ENCODE results near the gene ZFYVE19. TPM values are rescaled to one million over a fixed set of nuclear protein-coding genes. Genes with fewer than 3 reads are reported as not detected.

ZFYVE19 gene
- total RNA-seq, 1 donor from 2014 or later = 61.0 TPM

DNA sequence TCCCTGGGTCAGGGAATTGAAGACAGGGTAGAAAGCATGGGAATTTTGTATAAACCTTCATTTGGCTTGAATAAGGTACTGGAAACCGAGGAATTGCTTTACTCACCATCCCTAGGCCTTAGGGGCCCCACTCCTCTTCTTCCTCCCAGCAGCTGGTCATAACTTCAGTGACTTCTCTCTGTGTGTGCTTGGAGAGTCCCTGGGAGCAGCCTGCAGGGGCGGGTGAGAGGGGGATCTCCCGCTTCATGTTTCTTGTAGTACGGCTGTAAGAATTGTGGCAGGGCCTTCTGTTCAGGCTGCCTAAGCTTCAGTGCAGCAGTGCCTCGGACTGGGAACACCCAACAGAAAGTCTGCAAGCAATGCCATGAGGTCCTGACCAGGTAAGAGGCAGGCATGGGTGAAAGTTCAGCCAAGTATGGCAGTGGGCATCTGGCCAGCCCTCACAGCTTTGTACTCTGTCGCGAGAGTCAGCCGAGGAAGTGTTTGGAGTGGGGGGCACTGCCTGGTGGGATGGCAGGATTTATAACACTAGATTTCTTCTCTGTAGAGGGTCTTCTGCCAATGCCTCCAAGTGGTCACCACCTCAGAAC is 2.1 kb downstream of the ZFYVE19 start:
- intact Hi-C loops (cut with DNase I) = loop anchor here (5.0 kb wide), 1 partner anchor 117 kb away; no protein-coding TSS in a partner anchor
- Histone ChIP-seq H3K4me1 (peaks cover 0 to 18% of the 10 kb centered on the region in 2 donors), H3K27ac (no peak overlapping the region), H3K36me3 (peaks cover 0 to 19% of the 10 kb centered on the region in 2 donors), H3K27me3 (no peaks in the 10 kb centered on the region), H3K4me3 (no peak overlapping the region), H3K9me3 (no peaks in the 10 kb centered on the region)
- TF ChIP-seq, protein P1, sequence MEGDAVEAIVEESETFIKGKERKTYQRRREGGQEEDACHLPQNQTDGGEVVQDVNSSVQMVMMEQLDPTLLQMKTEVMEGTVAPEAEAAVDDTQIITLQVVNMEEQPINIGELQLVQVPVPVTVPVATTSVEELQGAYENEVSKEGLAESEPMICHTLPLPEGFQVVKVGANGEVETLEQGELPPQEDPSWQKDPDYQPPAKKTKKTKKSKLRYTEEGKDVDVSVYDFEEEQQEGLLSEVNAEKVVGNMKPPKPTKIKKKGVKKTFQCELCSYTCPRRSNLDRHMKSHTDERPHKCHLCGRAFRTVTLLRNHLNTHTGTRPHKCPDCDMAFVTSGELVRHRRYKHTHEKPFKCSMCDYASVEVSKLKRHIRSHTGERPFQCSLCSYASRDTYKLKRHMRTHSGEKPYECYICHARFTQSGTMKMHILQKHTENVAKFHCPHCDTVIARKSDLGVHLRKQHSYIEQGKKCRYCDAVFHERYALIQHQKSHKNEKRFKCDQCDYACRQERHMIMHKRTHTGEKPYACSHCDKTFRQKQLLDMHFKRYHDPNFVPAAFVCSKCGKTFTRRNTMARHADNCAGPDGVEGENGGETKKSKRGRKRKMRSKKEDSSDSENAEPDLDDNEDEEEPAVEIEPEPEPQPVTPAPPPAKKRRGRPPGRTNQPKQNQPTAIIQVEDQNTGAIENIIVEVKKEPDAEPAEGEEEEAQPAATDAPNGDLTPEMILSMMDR (IDR thresholded peaks at IDR 0.05) = no peak
- DNase-seq (ENCODE audit: low spot score in 2 of 2) = no peak

GRCh38 chr15:40812721-40813425 is 6.0 kb downstream of the ZFYVE19 start:
- peaks cover 0 to 9% of the 10 kb centered on the region in 2 donors for H3K4me1 ChIP-seq
- TF ChIP-seq, protein P1 (IDR thresholded peaks at IDR 0.05) = no peak
- no peak for DNase-seq (ENCODE audit: low spot score in 2 of 2)
- H3K36me3 ChIP-seq = peaks cover 0 to 19% of the 10 kb centered on the region in 2 donors
- H3K4me3 ChIP-seq = no peak overlapping the region
- no peaks in the 10 kb centered on the region for H3K9me3 ChIP-seq
- intact Hi-C loops (cut with DNase I) = no loop called here
- H3K27ac ChIP-seq = no peak overlapping the region
- no peaks in the 10 kb centered on the region for H3K27me3 ChIP-seq

GRCh38 chr15:40815042-40815698 is 8.3 kb downstream of the ZFYVE19 start:
- Histone ChIP-seq H3K36me3 (peaks cover 0 to 15% of the 10 kb centered on the region in 2 donors), H3K9me3 (no peaks in the 10 kb centered on the region), H3K27ac (no peak overlapping the region), H3K4me3 (no peak overlapping the region), H3K27me3 (no peaks in the 10 kb centered on the region), H3K4me1 (no peaks in the 10 kb centered on the region)
- TF ChIP-seq, protein P1 (IDR thresholded peaks at IDR 0.05) = no peak
- intact Hi-C loops (cut with DNase I) = no loop called here
- no peak for DNase-seq (ENCODE audit: low spot score in 2 of 2)

- intact Hi-C loops (cut with DNase I) = no loop called here
- no peak for DNase-seq (ENCODE audit: low spot score in 2 of 2)
- H3K4me1 ChIP-seq = no peaks in the 10 kb centered on the region
- H3K27me3 ChIP-seq = no peaks in the 10 kb centered on the region
- TF ChIP-seq, protein P1 (IDR thresholded peaks at IDR 0.05) = no peak
- no peak overlapping the region for H3K4me3 ChIP-seq
- H3K9me3 ChIP-seq = no peaks in the 10 kb centered on the region
- no peak overlapping the region for H3K27ac ChIP-seq
- H3K36me3 ChIP-seq = no peaks in the 10 kb centered on the region
These were observed 12.2 kb downstream of the ZFYVE19 start for GRCh38 chr15:40819048-40819447.

DNA sequence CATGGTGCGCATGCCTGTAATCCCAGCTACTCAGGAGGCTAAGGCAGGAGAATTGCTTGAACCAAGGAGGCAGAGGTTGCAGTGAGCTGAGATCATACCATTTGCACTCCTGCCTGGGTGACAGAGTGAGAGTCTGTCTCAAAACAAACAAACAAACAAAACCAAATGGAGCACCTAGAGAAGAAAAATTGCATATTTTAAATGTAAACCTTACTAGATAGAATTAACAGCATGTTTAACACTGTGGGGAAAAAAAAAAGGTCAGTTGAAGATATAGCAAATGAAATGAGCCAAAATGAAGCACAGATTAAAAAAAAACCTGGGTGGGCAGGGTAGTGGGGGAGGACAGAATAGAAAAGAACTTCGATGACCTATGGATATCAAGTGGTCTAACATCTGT is 14.3 kb downstream of the ZFYVE19 start:
- no peaks in the 10 kb centered on the region for H3K36me3 ChIP-seq
- TF ChIP-seq, protein P1 (IDR thresholded peaks at IDR 0.05) = no peak
- intact Hi-C loops (cut with DNase I) = no loop called here
- H3K4me1 ChIP-seq = no peaks in the 10 kb centered on the region
- H3K4me3 ChIP-seq = no peak overlapping the region
- no peaks in the 10 kb centered on the region for H3K9me3 ChIP-seq
- no peak overlapping the region for H3K27ac ChIP-seq
- no peaks in the 10 kb centered on the region for H3K27me3 ChIP-seq
- DNase-seq (ENCODE audit: low spot score in 2 of 2) = no peak

Measured in ascending aorta (tissue), 2 donors.